ENCODE results near the gene CD300LD. TPM values are rescaled to one million over a fixed set of nuclear protein-coding genes. Genes with fewer than 3 reads are reported as not detected.
"Not testable (repeated sequence)": the region's sequence is repeated elsewhere in the genome, so short reads cannot be mapped to it uniquely, and the experiment has no call there.

CD300LD gene
- total RNA-seq, 2 experiments from 2014 or later = 0.18 TPM; not detected in 1

DNA sequence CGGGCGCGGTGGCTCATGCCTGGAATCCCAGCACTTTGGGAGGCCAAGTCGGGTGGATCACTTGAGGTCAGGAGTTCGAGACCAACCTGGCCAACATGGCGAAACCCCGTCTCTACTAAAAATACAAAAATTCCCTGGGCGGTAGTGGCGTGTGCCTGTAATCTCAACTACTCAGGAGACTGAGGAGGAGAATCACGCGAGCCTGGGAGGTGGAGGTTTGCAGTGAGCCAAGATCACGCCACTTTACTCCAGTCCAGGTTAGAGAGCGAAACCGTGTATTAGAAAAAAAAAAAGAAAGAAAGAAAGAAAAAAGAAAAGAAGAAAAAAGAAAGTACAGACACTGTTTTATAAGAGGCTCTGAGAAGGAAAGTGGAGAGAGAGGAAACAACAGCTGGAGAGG, 38.2 kb upstream of the CD300LD start:
- H3K4me1 Mint-ChIP-seq; DNase-seq; H3K36me3 Mint-ChIP-seq (ENCODE audit: low read depth); H3K4me3 Mint-ChIP-seq; POLR2A ChIA-PET; ATAC-seq; intact Hi-C loops (cut with DNase I, micrococcal nuclease); H3K9me3 Mint-ChIP-seq (ENCODE audit: low read depth); H3K27ac Mint-ChIP-seq; CTCF ChIA-PET: not testable (repeated sequence)
- peaks cover 20% of the 10 kb centered on the region for H3K27me3 Mint-ChIP-seq

DNA sequence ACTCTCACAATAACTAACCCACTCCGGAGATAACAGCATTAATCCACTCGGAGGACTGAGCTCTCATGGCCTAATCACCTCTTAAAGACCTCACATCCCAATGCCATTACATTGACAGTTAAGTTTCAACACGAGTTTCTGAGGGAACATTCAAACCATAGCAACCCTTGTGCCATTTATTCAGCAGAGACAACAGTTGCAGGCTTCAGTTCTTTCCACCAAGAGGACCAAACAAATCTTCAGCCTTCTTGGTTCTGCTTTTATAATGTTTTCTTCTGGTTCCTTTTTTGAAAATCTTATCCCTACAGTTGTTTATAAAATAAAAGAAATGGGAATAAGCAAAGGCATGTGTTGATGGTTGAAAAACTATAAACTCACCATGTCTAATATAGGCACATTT, 33.6 kb upstream of the CD300LD start:
- Mint-ChIP-seq H3K4me1 (no peaks in the 10 kb centered on the region), H3K36me3 (ENCODE audit: low read depth) (no peaks in the 10 kb centered on the region), H3K27ac (no peak overlapping the region), H3K4me3 (no peak overlapping the region), H3K9me3 (ENCODE audit: low read depth) (peaks cover 3% of the 10 kb centered on the region), H3K27me3 (peaks cover 40% of the 10 kb centered on the region)
- no peak for DNase-seq
- intact Hi-C loops (cut with DNase I, micrococcal nuclease) = no loop called here
- no peak for ATAC-seq
- ChIA-PET CTCF (interaction anchor here (1.2 kb wide), 1 partner anchor 111 kb away, joined by 3 read pairs; no protein-coding TSS in a partner anchor), POLR2A (no interaction called here)

DNA sequence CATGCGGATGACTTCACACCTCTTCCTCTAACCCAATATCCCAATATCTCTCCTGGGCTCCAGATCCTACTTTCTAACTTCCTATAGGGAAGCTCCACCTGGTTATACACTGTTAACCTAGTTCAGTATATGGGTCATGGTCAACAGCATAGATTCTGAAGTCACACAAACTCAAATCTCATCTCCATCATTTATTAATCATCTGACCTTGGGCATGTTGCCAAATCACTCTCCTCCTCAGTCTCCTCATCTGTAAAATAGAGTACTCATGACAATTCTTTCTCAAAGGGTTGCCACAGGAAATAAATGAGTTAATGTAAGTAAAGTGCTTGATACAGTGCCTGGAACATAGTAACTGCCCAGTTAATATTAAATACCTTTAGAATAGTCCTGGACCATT, 32.0 kb upstream of the CD300LD start:
- POLR2A ChIA-PET = no interaction called here
- DNase-seq (no peak), ATAC-seq (no peak)
- CTCF ChIA-PET = no interaction called here
- no peaks in the 10 kb centered on the region for H3K36me3 Mint-ChIP-seq (ENCODE audit: low read depth)
- H3K9me3 Mint-ChIP-seq (ENCODE audit: low read depth) = peaks cover 3% of the 10 kb centered on the region
- H3K4me3 Mint-ChIP-seq = no peak overlapping the region
- H3K27me3 Mint-ChIP-seq = peaks cover 38% of the 10 kb centered on the region
- no peaks in the 10 kb centered on the region for H3K4me1 Mint-ChIP-seq
- H3K27ac Mint-ChIP-seq = no peak overlapping the region
- intact Hi-C loops (cut with DNase I, micrococcal nuclease) = no loop called here

DNA sequence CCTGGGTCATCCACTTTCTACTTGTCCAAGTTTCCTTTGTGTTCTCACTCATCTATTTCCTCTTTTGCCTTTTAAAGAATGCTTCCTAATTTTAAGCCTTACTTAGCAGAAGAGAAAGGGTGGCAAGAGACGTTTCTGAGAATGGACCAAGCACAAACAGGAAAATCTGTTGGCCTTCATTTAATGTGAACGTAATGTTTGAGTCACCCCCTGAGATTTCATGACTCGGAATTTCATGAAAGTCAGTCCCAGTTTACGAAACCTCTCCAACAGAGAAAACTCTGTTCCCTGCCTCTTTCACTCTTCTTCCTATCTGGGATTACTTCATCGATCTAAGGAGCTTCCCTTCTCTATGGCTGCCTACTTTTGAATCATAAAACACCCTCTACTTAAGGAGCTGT, 31.6 kb upstream of the CD300LD start, which contains the start of gene CD300E:
CD300E (minus strand) TSS at position 46 of the 401 bp plus-strand sequence. CDS start 117 bp downstream, outside the sequence.
- POLR2A ChIA-PET = no interaction called here
- Mint-ChIP-seq H3K27me3 (peaks cover 37% of the 10 kb centered on the region), H3K4me1 (no peaks in the 10 kb centered on the region), H3K36me3 (ENCODE audit: low read depth) (no peaks in the 10 kb centered on the region), H3K9me3 (ENCODE audit: low read depth) (peaks cover 3% of the 10 kb centered on the region), H3K27ac (no peak within 1 kb of the TSS), H3K4me3 (no peak within 1 kb of the TSS)
- no peak for ATAC-seq
- intact Hi-C loops (cut with DNase I, micrococcal nuclease) = no loop called here
- DNase-seq = no peak
- CTCF ChIA-PET = no interaction called here

DNA sequence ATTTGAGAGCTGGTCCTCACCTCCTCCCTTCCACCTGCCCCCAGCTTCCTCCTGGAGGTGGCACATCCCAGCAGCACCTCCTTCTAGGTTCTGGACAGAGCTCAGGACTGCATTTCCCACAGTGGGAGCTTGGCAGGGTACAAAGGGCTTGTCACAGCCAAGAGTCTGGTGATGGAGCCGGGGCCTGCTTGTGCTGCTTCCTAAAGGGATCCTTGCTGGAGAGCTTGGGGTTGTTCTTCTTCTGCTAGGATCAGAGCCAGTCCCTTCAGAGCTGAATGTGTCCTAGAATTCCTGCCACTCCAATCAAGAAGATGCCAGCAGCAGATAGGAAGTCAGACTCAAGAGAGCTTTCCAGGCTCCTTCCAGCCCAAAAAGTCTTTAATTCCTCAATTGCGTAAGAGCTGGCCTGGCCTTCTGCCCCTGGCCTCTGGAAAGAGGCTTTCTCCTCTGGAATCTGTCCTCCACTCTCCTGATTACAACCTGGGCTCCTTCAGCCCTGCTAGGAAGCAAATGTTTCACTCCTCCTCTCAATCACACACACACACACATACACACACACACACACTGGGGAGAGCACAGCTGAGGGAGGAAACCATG, 27.1 kb upstream of the CD300LD start:
- ChIA-PET CTCF (interaction anchor here (0.7 kb wide), 1 partner anchor 551 kb away, joined by 3 read pairs; no protein-coding TSS in a partner anchor), POLR2A (no interaction called here)
- H3K4me3 Mint-ChIP-seq = no peak overlapping the region

DNA sequence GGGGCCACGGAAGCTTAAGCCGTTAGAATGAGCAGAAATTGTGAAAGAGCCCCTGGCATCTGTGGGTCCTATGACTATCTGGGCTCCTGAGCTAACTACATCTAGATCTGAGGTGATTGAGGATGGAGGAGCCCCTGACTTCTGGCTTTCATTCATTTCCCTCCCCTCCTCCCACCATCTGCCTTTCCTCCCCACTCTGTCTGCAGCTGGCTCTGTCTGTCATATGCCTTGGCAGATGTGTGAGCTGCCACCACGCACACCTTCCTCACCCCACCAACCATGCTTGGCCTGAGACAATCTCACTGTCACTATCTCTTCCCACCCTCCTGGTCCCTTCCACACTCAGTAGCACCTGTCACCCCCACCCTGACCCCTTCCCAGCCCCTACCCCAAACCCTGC, 26.4 kb upstream of the CD300LD start:
- H3K27me3 Mint-ChIP-seq = peaks cover 22% of the 10 kb centered on the region
- no peak overlapping the region for H3K27ac Mint-ChIP-seq
- intact Hi-C loops (cut with DNase I, micrococcal nuclease) = no loop called here
- H3K9me3 Mint-ChIP-seq (ENCODE audit: low read depth) = no peaks in the 10 kb centered on the region
- DNase-seq (no peak), ATAC-seq (no peak)
- ChIA-PET CTCF (interaction anchor here (0.7 kb wide), 1 partner anchor 118 kb away, joined by 3 read pairs; no protein-coding TSS in a partner anchor), POLR2A (no interaction called here)
- no peak overlapping the region for H3K4me3 Mint-ChIP-seq
- no peaks in the 10 kb centered on the region for H3K36me3 Mint-ChIP-seq (ENCODE audit: low read depth)
- no peaks in the 10 kb centered on the region for H3K4me1 Mint-ChIP-seq

More for the DNA sequence above, 27.1 kb upstream of the CD300LD start:
- intact Hi-C loops (cut with DNase I, micrococcal nuclease) = no loop called here
- Mint-ChIP-seq H3K27me3 (peaks cover 25% of the 10 kb centered on the region), H3K27ac (no peak overlapping the region), H3K36me3 (ENCODE audit: low read depth) (no peaks in the 10 kb centered on the region), H3K9me3 (ENCODE audit: low read depth) (no peaks in the 10 kb centered on the region), H3K4me1 (no peaks in the 10 kb centered on the region)
- DNase-seq (no peak), ATAC-seq (no peak)

DNA sequence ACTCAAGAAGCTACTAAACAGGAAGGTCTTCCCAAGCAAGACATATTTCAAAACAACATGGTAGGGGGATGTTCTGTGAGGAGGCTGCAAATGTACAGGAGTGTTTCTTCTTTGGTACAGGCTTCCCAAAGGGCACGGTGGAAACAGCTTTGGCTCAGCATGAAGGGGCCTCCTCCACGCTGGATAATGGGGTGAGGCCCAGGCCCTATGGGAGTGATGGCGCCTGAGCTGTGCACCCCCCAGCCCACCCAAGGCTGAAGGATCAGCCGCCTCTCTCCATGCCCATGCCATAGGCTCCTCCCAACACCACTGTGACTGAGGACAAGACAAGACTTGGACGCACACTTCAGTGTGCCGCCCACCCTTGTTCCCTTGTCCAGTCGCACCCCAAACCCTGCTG, 24.6 kb upstream of the CD300LD start:
- ChIA-PET CTCF (interaction anchor here (1.1 to 1.2 kb wide), 2 partner anchors 10 to 16 kb away, joined by 3 to 4 read pairs; no protein-coding TSS in a partner anchor), POLR2A (no interaction called here)
- H3K4me3 Mint-ChIP-seq = no peak overlapping the region
- H3K27ac Mint-ChIP-seq = no peak overlapping the region
- H3K27me3 Mint-ChIP-seq = peaks cover 13% of the 10 kb centered on the region
- no peaks in the 10 kb centered on the region for H3K4me1 Mint-ChIP-seq
- no peaks in the 10 kb centered on the region for H3K9me3 Mint-ChIP-seq (ENCODE audit: low read depth)
- no peak for ATAC-seq
- intact Hi-C loops (cut with DNase I, micrococcal nuclease) = no loop called here
- DNase-seq = no peak
- H3K36me3 Mint-ChIP-seq (ENCODE audit: low read depth) = no peaks in the 10 kb centered on the region

DNA sequence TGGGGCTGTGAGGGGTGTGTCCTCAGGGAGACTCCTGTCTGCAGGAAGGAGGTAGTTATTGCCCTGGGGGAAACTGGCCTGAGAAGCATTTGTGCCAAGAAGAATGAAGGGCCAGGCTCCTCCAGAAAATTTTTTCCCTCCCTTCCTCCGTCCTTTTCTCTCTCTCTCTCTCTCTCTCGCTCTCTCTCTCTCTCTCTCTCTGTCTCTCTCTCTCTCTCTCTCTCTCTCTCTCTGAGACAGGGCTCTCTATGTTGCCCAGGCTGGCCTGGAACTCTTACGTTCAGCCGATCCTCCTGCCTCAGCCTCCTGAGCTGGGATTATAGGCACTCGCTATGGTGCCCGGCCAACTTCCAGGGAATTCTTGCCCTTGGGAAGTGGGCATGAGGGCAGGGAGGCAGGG, 20.0 kb upstream of the CD300LD start:
- no peaks in the 10 kb centered on the region for H3K36me3 Mint-ChIP-seq (ENCODE audit: low read depth)
- no peak for ATAC-seq
- H3K4me3 Mint-ChIP-seq = no peak overlapping the region
- no peaks in the 10 kb centered on the region for H3K9me3 Mint-ChIP-seq (ENCODE audit: low read depth)
- POLR2A ChIA-PET = no interaction called here
- no peak overlapping the region for H3K27ac Mint-ChIP-seq
- DNase-seq = no peak
- intact Hi-C loops (cut with DNase I, micrococcal nuclease) = no loop called here
- H3K4me1 Mint-ChIP-seq = no peaks in the 10 kb centered on the region
- CTCF ChIA-PET = no interaction called here
- peaks cover 9% of the 10 kb centered on the region for H3K27me3 Mint-ChIP-seq

DNA sequence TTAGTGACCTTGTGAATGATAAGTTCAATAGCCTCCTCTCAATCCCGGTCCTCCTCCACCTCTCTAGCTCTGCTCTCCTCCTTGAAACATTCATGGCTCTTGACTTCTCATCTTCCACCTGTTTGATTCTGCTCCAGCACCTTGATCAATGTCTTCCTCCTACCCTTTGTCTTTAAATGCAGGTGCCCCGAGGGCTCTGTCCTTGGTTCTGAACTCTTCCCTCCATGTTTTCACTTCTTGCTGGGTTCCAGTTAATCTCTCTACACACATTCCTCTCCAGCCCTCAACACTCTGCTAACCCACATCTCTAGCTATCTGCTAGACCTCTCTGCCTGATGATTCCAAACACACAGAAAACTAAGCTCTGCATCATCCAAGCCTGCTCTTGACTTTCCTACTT, 18.0 kb upstream of the CD300LD start:
- ChIA-PET CTCF (interaction anchor here (1.1 to 1.2 kb wide), 2 partner anchors 8 to 155 kb away, joined by 3 read pairs; no protein-coding TSS in a partner anchor), POLR2A (no interaction called here)
- no peak overlapping the region for H3K4me3 Mint-ChIP-seq
- H3K36me3 Mint-ChIP-seq (ENCODE audit: low read depth) = no peaks in the 10 kb centered on the region
- H3K4me1 Mint-ChIP-seq = no peaks in the 10 kb centered on the region
- no peak for DNase-seq
- H3K27me3 Mint-ChIP-seq = peaks cover 2% of the 10 kb centered on the region
- ATAC-seq = no peak
- no peaks in the 10 kb centered on the region for H3K9me3 Mint-ChIP-seq (ENCODE audit: low read depth)
- intact Hi-C loops (cut with DNase I, micrococcal nuclease) = no loop called here
- no peak overlapping the region for H3K27ac Mint-ChIP-seq

DNA sequence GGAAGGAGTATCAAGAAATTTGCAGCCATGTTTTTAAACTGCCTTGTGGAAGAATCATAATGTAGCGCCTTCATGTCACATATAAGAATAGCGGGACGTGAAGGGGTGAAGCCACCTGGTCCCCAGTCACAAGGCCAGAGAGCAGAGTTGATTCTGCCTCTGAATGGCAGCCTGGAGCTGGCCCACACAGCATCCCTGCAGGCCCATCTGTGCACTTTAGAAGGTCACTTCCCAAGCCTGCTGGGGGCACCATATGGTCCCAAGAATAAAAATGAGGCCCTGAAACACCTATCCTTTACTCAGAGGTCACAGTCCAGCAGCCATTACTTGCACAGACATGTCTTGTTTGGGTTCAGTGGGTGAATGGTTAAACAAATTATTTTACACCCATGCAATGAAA, 16.4 kb upstream of the CD300LD start:
- CTCF ChIA-PET = no interaction called here

DNA sequence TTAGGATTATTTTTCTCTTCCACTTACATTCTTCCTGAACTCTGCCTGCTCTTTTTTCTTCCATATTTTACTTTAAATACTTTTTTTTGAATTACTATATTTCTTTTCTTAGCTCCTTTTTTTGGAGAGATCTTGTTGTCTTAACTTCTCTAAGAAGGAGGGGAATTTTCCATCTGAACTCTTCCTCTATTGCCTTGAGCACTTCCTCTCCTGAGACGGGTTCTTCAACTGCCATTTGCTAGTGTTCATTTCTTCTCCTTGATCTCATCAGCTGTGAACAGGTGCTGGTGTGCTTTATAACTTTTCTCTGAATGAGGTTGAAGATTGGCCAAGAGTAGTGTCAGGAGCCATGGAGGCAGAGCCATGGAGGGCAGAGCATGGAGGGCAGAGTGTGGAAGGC, 15.1 kb upstream of the CD300LD start:
- intact Hi-C loops (cut with DNase I, micrococcal nuclease) = no loop called here
- H3K27me3 Mint-ChIP-seq = peaks cover 2% of the 10 kb centered on the region
- ATAC-seq = no peak
- ChIA-PET CTCF (interaction anchor here (1.5 kb wide), 1 partner anchor 239 kb away, joined by 6 read pairs; the partner anchor contains the start of gene GPR142), POLR2A (no interaction called here)
- no peak for DNase-seq
- H3K9me3 Mint-ChIP-seq (ENCODE audit: low read depth) = no peaks in the 10 kb centered on the region
- no peak overlapping the region for H3K4me3 Mint-ChIP-seq
- no peak overlapping the region for H3K27ac Mint-ChIP-seq
- H3K36me3 Mint-ChIP-seq (ENCODE audit: low read depth) = no peaks in the 10 kb centered on the region
- peaks cover 13% of the 10 kb centered on the region for H3K4me1 Mint-ChIP-seq

More for the DNA sequence above, 16.4 kb upstream of the CD300LD start:
- DNase-seq (no peak), ATAC-seq (no peak)
- H3K4me1 Mint-ChIP-seq = peaks cover 4% of the 10 kb centered on the region
- no peak overlapping the region for H3K27ac Mint-ChIP-seq
- intact Hi-C loops (cut with DNase I, micrococcal nuclease) = no loop called here
- POLR2A ChIA-PET = no interaction called here
- H3K36me3 Mint-ChIP-seq (ENCODE audit: low read depth) = no peaks in the 10 kb centered on the region
- H3K4me3 Mint-ChIP-seq = no peak overlapping the region
- H3K9me3 Mint-ChIP-seq (ENCODE audit: low read depth) = no peaks in the 10 kb centered on the region
- H3K27me3 Mint-ChIP-seq = peaks cover 2% of the 10 kb centered on the region

DNA sequence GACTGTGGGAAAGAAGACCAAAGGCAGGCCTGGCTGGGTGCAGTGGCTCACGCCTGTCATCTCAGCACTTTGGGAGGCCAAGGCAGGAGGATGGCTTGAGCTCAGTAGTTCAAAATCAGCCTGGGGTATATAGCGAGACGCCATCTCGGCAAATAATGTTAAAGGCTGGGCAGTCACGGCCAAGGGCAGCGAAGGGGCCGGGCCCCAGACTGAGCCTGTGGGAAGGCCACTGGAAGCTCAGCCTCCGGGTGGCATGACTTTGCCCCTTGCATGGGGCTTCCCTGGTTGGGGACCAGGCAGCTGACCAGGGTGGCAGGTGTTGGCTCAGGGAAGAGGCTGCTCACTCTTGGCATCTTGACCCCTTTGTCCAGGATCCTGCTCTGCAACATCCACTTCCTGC, 14.0 kb upstream of the CD300LD start:
- peaks cover 16% of the 10 kb centered on the region for H3K4me1 Mint-ChIP-seq
- H3K27ac Mint-ChIP-seq = no peak overlapping the region
- H3K27me3 Mint-ChIP-seq = peaks cover 2% of the 10 kb centered on the region
- H3K36me3 Mint-ChIP-seq (ENCODE audit: low read depth) = no peaks in the 10 kb centered on the region
- POLR2A ChIA-PET = no interaction called here
- no peak overlapping the region for H3K4me3 Mint-ChIP-seq
- H3K9me3 Mint-ChIP-seq (ENCODE audit: low read depth) = no peaks in the 10 kb centered on the region
- ATAC-seq = no peak
- CTCF ChIA-PET = interaction anchor here (1.5 kb wide), 1 partner anchor 238 kb away, joined by 6 read pairs; the partner anchor contains the start of gene GPR142
- DNase-seq = no peak
- intact Hi-C loops (cut with DNase I, micrococcal nuclease) = no loop called here

All from activated CD4-positive, alpha-beta T cell treated with anti-CD3 and anti-CD28 coated beads for 36 hours (primary cell).